ENCODE results near the gene OR2F1.

OR2F1 gene

GRCh38 chr7:143953421-143953820 is 1.2 kb upstream of the OR2F1 start:
- in situ Hi-C loops (cut with HindIII; ENCODE audit: low sequenced_read_pairs): no loop called here

- in situ Hi-C loops (cut with HindIII; ENCODE audit: low sequenced_read_pairs): no loop called here
Measured at GRCh38 chr7:143954135-143954534, 509 bp upstream of the OR2F1 start.

GRCh38 chr7:143958781-143959180 is 4.1 kb downstream of the OR2F1 start:
- in situ Hi-C loops (cut with HindIII; ENCODE audit: low sequenced_read_pairs): no loop called here

GRCh38 chr7:143960813-143961610 is 6.4 kb downstream of the OR2F1 start:
- in situ Hi-C loops (cut with HindIII; ENCODE audit: low sequenced_read_pairs): no loop called here

DNA sequence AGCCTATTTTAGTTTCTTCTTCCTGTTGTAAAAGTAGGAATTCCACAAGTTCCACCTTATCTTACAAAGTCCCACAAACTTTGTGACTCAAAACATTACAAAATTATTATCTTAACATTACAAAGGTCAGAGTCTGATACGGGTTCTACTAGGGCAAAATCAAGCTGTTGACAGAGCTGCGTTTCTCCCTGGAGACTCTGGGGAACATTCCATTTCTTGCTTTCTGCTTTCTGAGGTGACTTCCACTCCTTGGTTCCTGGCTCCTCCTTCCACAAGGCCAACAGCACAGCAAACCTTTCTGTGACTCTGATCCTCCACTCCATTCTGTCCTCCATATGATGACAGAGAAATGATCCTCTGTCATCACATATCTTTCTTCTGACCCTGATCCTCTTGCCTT is 10.6 kb downstream of the OR2F1 start:
- in situ Hi-C loops (cut with HindIII; ENCODE audit: low sequenced_read_pairs): no loop called here

- in situ Hi-C loops (cut with HindIII; ENCODE audit: low sequenced_read_pairs): no loop called here
Measured at GRCh38 chr7:143967398-143967797, 12.8 kb downstream of the OR2F1 start.

- in situ Hi-C loops (cut with HindIII; ENCODE audit: low sequenced_read_pairs): no loop called here
Measured at GRCh38 chr7:143973870-143974416, 19.3 kb downstream of the OR2F1 start.

GRCh38 chr7:143974459-143974858 is 19.8 kb downstream of the OR2F1 start:
- in situ Hi-C loops (cut with HindIII; ENCODE audit: low sequenced_read_pairs): no loop called here

GRCh38 chr7:143975617-143976016 is 21.0 kb downstream of the OR2F1 start:
- in situ Hi-C loops (cut with HindIII; ENCODE audit: low sequenced_read_pairs): no loop called here

- in situ Hi-C loops (cut with HindIII; ENCODE audit: low sequenced_read_pairs): no loop called here
Measured at GRCh38 chr7:143978585-143978984, 23.9 kb downstream of the OR2F1 start.

DNA sequence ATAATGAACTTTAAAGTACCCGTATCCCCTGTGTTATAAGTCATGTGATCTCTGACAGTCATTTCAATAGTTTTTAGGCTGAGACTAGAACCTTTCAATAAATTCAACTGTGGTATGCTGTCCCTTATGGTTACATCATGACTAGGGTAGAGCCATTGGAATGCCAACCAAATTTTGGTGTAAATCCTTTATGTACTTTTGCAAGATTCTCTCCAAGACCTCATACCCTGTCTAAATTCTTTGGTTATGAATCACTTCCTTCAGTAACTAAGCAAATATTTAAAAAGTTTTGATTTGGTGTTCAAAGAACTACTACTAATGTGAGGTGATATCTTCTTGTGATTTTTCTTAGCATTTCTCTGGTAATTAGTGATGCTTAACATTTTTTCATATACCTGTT is 24.7 kb downstream of the OR2F1 start:
- in situ Hi-C loops (cut with HindIII; ENCODE audit: low sequenced_read_pairs): no loop called here

- in situ Hi-C loops (cut with HindIII; ENCODE audit: low sequenced_read_pairs): no loop called here
Measured at GRCh38 chr7:143979998-143980397, 25.4 kb downstream of the OR2F1 start.

- in situ Hi-C loops (cut with HindIII; ENCODE audit: low sequenced_read_pairs): no loop called here
Measured at GRCh38 chr7:143980746-143981510, 26.3 kb downstream of the OR2F1 start.

- in situ Hi-C loops (cut with HindIII; ENCODE audit: low sequenced_read_pairs): no loop called here
Measured at GRCh38 chr7:143983960-143984359, 29.3 kb downstream of the OR2F1 start.

- in situ Hi-C loops (cut with HindIII; ENCODE audit: low sequenced_read_pairs): no loop called here
Measured at GRCh38 chr7:143987513-143987912, 32.9 kb downstream of the OR2F1 start.

GRCh38 chr7:143988976-143989745 is 34.5 kb downstream of the OR2F1 start:
- in situ Hi-C loops (cut with HindIII; ENCODE audit: low sequenced_read_pairs): no loop called here

GRCh38 chr7:143992670-143993069 is 38.0 kb downstream of the OR2F1 start:
- in situ Hi-C loops (cut with HindIII; ENCODE audit: low sequenced_read_pairs): no loop called here

DNA sequence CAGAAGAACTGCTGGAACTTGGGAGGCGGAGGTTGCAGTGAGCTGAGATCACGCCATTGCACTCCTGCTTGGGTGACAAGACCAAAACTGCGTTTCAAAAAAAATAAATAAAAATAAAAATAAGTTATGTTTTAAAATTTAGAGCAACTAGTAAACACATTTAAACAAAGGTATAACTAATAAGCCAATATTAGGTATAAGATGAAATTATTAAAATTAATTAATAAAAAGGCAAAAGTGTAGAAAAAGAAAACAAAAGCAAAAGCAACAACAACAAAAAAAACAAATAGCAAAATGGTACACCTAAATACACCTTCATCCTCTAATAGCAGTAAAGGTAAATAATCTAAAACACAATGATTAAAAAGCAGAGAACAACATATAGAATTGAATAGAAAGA is 39.3 kb downstream of the OR2F1 start:
- in situ Hi-C loops (cut with HindIII; ENCODE audit: low sequenced_read_pairs): no loop called here

DNA sequence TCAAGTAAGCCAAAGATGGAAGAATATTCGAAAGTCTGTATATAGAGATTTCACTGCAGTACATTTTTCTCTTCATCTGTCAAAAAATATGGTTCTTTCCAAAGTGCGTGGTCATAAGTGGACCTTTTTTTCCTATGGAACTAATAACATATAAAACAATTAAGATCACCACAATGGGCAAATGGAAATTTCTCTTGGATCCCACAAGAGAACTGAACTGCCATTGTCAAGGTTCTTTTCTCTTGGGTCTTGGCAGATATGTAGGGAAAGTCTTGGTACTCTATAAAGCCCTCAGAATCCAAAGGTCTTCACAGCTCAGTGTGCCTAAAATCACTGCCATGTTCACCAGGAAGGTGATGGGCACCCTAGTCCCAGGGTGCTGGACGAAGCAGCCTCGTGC is 45.4 kb downstream of the OR2F1 start, which contains the start of gene OR6B1:
Gene OR6B1 (plus strand): TSS at position 301 of the 400 bp plus-strand sequence. CDS start 3,677 bp downstream, outside the sequence.
- in situ Hi-C loops (cut with HindIII; ENCODE audit: low sequenced_read_pairs): no loop called here

DNA sequence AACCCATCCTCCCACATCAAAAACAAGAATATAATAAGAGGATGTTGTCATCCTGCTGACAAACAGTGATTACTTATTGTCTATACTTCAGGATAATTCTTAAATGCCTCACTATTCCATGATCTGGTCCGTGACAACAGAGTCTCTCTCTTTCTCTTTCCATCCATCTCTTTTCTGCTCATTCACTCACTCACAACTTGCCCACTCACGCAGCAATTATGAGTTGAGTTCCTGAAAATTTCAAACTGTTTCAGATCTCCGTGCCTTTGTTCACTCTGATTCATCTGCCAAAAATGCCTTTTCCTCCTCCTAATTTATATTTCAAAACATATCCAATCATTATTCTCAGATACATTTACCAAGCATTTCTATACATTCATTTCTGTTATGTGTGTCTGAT is 46.9 kb downstream of the OR2F1 start:
- in situ Hi-C loops (cut with HindIII; ENCODE audit: low sequenced_read_pairs): no loop called here

GRCh38 chr7:144004703-144005102 is 50.1 kb downstream of the OR2F1 start:
- in situ Hi-C loops (cut with HindIII; ENCODE audit: low sequenced_read_pairs): no loop called here
